Astrocyte of the cerebellum (primary cell): ENCODE results near the gene PNKP.

Experiments used
- DNase-seq: peaks from one replicate; pipeline ENCODE4 v3.0.0-alpha.2; 2011; ENCODE audit warnings: low read depth
- H3K4me3 ChIP-seq: 2 replicates; pipeline ENCODE4 v1.5.1; 2011; ENCODE audit warnings: mild to moderate bottlenecking, low read depth, low read length, moderate library complexity
- CTCF ChIP-seq: IDR thresholded peaks from 2 replicates; pipeline ENCODE4 v1.5.1; 2012; ENCODE audit warnings: low read length, low read depth, moderate library complexity, mild to moderate bottlenecking; ENCODE audit errors: missing control alignments
- in situ Hi-C: cut with HindIII; loops from 2 replicates; pipeline ENCODE4 v1.10.0; 2017; ENCODE audit warnings: low sequenced_read_pairs

PNKP gene

GRCh38 chr19:49846408-49846807, 21.0 kb downstream of the PNKP start:
- H3K4me3 ChIP-seq = no peak overlapping the region
- in situ Hi-C loops = no loop called here
- no peak for TF ChIP-seq CTCF
- DNase-seq = no peak

DNA sequence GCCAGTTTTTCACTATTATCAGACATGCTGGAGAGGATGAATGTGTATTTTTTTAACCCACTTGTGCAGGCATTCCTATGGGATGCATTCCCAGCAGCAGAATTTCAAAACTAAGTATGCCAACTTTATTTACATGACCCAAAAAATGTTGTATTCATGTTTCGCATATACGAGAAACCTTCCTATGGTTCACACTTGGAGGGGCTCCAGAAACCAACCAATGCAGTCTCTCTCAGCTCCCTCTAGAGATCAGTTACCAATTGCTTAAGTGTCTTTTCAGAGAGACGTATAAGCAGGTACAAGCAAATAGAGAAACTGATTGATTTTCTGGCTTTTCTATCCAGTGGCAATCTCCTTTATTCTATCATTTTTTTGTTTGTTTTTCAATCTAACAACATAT, 22.0 kb downstream of the PNKP start:
- no peak overlapping the region for H3K4me3 ChIP-seq
- in situ Hi-C loops = no loop called here
- TF ChIP-seq CTCF = no peak
- DNase-seq = no peak

GRCh38 chr19:49844138-49845095, 23.0 kb downstream of the PNKP start:
- no peak overlapping the region for H3K4me3 ChIP-seq
- in situ Hi-C loops = no loop called here

GRCh38 chr19:49843265-49843664, 24.1 kb downstream of the PNKP start:
- no peak for TF ChIP-seq CTCF
- in situ Hi-C loops = no loop called here
- H3K4me3 ChIP-seq = no peak overlapping the region
- no peak for DNase-seq

More at GRCh38 chr19:49844138-49845095, 23.0 kb downstream of the PNKP start:
- peak; percentile 56 for DNase-seq
- no peak for TF ChIP-seq CTCF

DNA sequence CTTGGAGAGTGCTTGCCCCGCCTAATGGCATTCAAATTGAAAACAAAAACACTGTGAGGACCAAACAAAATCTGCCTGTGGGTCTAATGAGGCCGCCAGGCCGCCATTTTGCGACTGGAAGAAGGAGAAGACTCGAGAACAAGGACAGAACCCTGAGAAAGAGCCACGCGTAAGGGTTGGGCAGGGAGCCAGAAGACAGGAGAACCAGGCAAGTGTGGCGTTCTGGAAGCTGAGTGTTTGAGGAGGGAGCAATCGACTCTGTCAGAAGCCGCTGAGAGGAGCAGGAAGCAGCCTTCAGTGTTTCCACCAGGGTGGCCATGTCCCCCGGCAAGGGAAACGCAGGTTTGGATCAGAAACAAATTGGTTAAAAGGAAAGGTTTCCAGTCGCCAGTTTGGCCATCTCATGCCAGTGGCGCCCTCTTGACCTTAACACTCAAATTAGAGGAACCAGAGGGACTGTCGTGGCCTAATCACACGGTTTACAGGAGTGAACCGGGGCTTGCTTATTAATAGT, 26.6 kb downstream of the PNKP start:
- DNase-seq = no peak
- in situ Hi-C loops = no loop called here
- no peak overlapping the region for H3K4me3 ChIP-seq
- no peak for TF ChIP-seq CTCF

DNA sequence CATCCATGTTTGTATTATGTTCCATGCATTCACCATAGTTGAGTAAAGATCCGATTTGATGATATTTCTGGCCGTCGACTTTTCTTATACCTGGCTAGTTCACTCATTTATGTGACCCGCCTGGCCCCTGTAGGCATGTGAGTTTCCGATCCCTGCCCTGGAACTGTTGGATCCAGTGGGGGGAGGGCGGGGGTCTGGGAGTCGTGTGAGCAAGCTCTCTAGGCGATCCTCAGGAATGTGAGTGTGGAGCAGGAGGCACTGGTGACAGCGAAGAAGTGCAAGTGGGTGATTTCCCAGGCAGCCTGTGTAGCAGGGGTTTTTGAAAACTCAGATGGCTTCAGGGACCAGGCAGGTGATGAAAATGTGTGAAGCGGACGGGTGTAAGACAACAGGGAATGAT, 27.1 kb downstream of the PNKP start:
- H3K4me3 ChIP-seq = no peak overlapping the region
- no peak for TF ChIP-seq CTCF
- in situ Hi-C loops = no loop called here
- no peak for DNase-seq
